GM19328 (cell line): ENCODE results near the gene ARHGAP35.
"Not testable (repeated sequence)": the region's sequence is repeated elsewhere in the genome, so short reads cannot be mapped to it uniquely, and the experiment has no call there.

Experiments
- ATAC-seq: cut with Tn5 transposase; IDR thresholded peaks from one replicate; pipeline ENCODE4 v1.9.1; 2021; ENCODE audit warnings: mild to moderate bottlenecking, moderate library complexity; ENCODE audit not compliant: unreplicated experiment

The ARHGAP35 gene

DNA sequence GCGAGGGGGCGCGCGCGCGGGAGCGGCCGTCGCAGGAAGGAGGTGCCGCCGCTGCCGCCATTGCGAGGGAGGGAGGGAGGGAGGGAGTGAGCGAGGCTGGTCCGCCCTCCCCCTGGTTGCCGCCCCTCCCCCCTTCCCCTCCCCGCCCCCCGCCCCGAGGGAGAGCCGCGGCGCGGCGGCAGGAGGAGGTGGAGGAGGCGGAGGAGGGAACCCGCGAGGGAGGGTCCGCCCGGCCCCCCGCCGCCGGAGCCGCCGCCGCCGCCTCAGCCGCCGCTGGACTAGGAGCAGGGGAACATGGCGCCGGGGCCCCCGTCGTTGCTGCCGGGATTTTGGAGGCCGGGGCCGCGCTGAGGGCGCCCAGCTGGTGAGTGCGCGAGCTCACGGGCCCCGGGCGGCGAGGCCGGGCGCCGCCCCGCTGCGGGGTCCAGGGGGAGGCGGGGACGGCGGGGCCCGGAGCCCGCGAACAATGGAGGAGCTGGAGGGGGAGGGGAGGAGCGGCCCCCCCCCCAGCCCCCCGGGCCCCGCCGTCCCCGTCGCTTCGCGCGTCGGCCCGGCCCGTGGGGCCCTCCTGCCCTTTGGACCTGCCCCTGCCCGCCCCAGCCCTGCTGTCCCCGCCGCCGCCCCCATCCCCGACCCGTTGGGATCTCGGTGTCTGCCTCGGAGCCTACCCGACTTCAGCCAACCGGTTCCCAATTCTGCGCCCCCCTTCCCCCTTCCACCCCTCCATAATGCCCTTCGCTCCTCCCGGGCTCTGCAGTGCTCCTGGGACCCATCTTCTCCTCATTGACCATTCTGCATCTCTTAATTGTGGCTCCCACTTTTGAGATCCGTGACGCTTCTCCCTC, at the start of gene ARHGAP35:
Gene ARHGAP35, plus strand, starts transcription at position 152 of the 845 bp plus-strand sequence. CDS start 57,679 bp downstream, outside the sequence.
- peak; percentile 8 for ATAC-seq

DNA sequence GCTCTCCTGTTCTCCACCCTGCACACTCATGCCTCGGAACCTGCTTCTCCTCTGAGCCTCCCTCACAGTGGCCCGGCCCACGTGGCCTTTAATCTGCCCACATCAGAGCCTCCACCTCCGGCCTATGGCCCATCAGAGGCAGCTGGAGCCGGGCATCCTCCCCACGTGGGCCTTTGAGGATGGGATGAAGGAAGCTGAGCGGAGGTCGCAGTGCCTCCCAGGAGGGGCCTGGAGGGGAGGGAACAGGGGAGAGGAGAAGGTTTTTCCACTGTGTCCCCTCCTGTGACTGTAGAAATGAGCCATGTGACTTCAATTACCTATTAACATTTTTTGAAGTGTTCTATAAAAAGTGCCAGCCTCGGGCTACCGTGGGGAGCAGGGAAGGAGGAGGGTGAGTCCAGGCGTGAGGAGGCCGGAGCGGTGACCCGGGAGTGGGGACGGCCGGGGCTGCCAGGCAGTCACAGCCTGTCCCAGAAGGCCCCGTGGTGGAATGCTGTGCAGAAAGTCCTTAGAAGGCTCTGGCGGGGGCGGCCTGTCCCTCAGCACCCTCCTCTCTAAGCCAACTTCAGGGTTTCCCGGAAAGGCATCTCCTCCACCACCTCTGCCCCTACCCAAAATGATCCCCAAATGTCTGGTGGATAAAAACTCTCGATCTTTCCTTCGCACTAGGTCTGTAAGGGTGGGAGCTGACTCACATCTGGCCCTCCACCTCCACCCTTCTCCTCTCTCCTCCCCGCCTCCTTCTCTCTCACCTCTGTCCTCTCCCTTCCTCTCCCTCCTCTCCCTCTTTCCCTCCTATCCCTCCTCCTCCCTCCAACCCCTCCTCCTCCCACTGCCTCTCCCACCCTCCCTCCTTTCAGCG, 47.6 kb upstream of the ARHGAP35 start:
- no peak for ATAC-seq

DNA sequence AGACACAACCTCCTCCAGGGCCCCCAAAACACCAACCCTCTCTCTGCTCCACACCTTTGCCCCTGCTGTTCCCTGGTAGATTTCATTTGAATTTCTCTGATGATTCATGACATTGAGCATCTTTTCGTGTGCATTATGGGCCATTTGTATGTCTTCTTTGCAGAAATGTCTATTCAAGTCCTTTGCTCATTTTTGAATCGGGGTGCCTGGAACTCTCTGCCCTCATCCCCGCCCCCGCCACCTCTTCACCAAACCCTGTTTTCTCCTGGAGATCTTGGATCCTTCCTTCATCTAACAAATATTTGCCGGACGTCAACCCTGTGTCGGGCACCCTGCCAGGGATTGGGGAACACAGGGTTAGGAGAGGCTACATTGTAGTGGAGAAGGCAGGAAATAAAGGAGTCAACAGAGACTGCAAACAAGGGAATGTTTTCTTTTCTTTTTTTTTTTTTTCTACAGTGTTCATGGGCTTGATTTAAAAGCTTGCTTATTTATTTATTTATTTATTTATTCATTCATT, 46.9 kb upstream of the ARHGAP35 start:
- no peak for ATAC-seq

DNA sequence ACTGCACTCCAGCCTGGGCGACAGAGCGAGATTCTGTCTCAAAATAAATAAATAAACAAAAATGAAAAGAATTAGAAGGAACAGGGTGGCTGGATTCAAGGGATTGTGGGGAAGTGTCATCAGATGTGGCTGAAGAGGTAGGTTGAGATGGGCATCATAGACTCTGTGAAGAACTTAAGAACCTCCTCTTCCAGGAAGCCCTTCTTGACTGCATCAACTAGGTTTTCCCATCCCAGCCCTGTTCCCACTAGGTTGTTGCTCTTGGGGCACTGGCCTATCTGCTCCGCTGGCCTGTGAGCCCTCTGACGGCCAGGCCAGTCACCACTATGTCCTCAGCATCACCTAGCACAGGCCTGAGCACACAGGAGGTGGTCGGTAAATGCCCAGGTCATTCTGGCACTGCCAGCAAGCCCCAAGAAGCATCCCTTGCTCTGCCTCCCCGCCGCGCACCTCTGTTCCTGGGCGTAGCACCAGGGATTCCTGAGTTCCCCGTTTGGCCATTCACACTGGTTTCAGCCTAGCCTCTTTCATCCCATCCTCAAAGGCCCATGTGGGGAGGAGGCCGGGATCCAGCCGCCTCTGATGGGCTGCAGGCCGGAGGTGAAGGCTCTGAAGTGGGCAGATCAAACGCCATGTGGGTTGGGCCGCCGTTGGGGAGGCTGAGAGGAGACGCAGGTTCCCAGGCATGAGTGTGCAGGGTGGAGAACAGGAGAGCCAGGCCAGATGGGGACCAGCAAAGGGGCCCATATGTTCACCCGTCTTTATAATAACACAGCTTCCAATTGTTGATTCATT, 44.8 kb upstream of the ARHGAP35 start:
- no peak for ATAC-seq

DNA sequence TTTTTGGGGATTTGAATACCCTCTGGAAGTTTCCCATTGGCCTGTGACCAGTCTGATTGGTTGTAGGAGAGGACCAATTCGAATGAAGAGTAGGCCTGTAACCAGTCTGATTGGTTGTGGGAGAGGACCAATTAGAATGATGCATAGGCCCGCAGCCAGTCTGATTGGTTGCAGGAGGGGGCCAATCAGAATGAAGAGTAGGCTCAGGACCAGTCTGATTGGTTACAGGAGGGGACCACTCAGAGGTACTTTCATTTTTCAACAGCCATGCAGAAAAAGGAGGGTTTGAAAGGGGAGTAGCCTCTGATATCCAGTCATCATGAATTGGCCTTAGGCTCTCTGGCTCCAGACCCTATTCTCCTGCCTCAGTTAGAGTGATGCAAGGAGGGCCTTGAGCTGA, 42.0 kb upstream of the ARHGAP35 start:
- ATAC-seq: no peak

DNA sequence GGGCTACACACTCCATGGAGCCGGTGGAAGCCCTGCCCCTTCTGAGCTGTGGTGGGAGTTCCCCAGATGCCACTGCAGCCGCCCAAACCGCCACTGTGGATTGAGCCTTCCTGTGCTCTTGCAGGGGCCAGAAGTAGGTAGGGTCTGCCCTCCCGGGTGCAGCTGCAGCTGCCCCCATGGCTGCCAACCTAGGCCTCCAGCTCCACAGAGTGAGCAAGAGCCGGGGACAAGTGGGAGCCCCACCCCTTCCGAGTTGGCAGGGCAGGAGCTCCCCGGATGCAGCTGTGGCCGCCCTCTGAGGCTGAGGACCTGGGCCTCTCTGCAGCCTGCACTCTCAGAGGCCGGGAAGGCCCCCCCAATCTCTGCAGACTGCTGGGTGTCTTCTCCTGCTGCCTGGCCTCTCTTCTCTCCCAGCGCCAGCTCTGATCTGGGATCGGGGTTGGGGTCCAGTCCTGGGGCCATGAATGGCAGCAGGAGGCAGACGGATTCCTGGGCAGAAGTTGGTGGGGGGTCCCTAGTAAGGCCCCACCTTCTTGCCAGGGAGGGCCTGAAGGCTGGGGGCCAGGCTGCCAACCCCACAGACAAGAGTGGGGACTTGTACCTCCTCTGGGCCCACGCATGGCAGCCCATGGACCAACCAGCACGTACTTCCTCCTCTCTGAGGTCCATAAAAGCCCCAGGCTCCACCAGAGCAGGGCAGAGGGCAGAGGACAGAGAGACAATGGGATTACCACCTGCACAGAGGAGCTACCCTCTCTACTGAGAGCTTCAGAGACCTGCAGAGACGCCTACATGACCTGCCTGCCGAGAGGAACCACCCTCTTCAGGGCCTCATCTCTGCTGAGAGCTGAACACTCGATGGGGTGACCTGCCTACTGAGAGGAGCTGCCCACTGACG, 39.0 kb upstream of the ARHGAP35 start:
- ATAC-seq: no peak

DNA sequence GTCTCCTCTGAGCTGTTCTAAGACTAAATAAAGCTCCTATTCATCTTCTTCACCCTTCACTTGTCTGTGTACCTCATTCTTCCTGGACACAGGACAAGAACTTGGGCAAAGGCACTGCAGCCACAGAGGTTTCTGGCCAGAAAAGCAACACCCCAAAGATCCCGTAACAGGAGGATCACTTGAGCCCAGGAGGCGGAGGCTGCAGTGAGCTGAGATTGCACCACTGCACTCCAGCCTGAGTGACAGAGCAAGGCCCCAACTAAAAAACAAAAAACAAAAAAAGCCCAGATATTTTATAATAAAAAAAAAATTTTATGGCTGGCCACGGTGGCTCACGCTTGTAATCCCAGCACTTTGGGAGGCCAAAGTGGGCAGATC, 38.4 kb upstream of the ARHGAP35 start:
- ATAC-seq: not testable (repeated sequence)

DNA sequence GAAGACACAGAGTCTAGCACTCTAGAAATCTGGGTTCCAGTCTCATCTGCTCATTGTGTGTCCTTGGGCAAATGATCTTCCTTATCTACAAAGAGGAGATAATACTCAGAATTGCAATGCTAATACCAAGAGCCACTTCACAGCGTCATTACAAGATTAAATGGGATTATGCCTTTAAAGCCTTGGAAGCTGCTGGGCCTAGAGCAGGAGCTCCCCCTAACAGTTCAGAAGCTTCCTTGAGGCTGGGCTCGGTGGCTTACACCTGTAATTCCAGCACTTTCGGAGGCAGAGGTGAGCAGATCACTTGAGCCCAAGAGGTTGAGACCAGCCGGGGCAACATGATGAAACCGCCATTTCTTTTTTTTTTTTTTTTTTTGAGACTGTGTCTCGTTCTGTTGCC, 37.7 kb upstream of the ARHGAP35 start:
- no peak for ATAC-seq

DNA sequence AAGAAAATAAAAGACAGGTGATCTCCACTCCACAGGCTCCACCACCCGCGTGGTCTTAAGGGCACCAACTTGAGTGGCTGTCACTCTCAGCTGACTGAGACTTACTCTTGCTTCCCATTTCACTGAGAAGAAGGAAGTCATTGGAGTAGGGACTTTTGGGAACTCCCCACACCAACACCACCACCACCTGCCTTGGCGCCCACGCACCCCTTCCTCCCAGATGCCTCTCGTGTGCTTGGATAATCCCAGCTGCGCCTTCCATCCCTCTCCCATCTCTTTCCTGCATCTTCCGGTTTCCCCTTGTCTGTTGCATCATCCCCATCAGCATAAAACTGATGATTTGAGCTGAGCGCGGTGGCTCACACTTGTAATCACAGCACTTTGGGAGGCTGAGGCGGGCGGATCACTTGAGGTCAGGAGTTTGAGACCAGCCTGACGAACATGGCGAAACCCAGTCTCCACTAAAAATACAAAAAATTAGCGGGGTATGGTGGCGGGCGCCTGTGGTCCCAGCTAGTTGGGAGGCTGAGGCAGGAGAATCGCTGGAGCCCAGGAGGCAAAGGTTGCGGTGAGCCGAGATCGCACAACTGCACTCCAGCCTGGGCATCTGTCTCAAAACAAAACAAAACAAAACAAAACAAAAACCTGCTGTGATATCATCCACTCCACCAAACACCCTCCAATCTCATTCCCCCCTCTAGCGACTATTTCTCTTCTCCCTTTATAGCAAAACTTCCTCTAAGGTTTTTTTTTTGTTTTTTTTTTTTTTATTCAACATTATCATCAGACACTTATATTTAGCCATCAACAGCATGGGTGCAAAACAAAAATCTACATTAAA, 35.7 kb upstream of the ARHGAP35 start:
- no peak for ATAC-seq

DNA sequence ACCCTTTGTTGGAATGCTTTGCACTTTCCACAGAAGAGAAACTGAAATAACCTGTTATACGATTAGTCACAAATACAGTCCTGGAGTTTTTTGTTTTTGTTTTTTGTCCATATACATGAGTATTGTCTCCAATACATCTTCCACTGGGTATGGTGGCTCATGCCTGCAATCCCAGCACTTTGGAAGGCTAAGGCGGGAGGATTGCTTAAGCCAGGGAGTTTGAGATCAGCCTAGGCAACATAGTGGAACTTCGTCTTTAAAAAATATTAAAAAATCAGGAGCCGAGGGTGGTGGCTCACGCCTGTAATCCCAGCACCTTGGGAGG, 35.1 kb upstream of the ARHGAP35 start:
- no peak for ATAC-seq

DNA sequence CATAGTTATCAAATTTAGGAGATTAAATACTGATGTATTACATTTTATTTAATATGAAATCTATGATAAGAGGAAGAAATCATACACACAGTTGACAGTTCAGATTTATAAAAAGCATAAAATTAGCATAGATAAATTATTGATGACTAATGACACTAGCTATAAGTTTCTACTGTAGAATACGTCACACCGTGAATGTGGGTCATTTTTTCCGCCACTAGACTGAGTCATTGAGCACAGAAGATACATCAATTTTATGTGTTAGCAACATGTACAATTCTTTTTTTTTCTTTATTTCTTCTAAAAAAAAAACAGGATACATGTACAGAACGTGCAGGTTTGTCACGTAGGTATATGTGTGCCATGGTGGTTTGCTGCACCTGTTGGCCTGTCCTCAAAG, 32.3 kb upstream of the ARHGAP35 start:
- no peak for ATAC-seq

DNA sequence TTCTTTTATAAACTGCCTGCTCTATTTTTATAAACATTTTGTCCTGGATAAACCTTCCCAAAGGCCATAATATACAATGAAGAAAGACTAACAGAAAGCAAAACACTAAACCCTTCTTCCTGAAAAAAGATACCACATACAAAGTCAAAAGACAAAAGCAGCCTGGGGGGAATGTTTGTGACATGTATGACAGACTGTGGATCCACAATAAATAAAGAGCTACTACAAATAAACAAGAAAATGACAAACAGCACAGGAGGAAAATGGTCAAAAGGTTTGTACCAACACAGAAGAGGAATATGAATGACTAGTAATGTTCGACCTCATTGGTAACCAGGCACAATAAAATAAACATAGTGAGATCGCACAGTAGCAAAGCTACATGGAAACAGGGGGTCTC, 29.9 kb upstream of the ARHGAP35 start:
- no peak for ATAC-seq

DNA sequence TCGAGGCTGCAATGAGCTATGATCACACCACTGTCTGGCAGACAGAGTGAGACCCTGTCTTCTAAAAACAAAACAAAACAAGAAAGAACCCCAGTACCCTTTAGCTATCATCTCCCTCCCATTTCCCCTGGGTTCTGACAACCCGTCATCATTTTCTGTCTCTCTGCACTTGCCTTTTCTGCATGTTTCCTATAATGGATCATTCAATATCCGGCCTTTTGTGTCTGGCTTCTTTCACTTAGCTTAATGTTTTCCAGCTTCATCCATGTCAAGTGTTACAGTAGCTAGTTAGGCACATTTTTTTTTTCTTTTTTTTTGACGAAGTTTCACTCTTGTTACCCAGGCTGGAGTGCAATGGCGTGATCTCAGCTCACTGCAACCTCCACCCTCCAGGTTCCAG, 26.7 kb upstream of the ARHGAP35 start:
- no peak for ATAC-seq

DNA sequence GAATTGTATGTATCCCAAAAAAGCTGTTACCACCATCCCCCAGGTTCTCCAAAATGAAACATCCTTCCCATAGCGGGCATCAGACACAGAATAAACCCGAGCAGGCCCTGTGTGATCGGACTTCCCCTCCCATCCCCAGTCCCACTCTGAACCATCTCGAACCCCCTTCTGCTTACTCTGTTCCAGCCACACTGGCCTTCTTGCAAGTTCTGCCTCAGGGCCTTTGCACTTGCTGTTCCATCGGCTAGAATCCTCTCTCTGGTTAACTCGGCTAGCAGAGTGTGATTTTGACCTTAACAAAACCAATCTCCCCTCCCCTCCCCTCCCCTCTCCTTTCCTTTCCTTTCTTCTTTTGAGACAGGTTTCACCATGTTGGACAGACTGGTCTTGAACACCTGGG, 25.8 kb upstream of the ARHGAP35 start:
- ATAC-seq: no peak

DNA sequence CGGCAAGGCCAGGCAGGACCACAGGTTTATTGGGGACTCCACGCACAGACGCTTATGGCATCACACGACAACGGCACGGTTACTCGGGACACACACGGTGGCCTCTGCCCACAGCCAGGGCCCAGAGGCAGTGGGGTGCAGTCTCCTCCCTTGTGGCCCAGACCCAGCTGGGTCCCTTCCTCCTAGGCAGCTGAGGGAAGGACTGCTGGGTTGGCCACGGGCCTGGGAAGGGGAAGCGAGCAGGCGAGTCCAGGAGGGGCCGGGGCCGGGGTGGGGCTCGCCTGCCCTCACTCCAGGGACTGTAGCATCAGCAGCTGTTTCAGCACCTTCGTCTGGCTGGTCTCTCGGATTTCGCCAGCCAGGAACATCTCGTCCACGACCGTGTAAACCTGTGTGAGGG, 22.6 kb upstream of the ARHGAP35 start:
- no peak for ATAC-seq

DNA sequence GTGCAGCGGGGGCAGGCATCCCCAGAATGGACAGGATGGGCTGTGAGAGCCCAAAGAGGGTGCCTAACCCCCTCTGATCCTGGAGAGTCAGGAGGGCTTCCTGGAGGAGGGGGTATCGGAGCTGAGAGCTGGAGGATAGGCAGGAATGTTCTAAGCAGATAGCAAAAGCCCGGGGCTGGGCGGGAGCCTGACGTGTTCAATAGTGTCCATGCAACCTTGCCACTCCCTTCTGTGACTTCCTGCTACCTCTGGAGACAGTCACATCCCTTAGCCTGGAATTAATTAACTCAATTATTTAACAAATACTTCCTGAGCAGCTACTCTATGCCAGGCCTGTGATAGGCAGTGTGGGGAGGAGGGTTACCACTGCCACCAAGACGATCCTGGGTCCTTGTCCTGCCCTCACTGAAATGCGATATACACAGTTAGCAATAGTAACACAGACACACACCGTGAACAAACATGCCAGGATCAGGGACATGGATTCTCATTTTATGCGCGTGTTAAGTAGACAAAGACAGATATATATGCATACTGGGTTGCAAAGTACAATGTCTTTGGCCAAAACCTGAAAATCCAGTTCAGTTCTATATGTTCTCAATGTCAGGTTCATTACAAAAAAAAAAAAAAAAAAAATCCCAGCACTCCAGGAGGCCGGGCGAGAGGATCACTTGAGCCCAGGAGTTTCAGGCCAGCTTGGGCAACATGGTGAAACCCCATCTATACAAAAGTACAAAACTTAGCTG, 20.9 kb upstream of the ARHGAP35 start:
- no peak for ATAC-seq

DNA sequence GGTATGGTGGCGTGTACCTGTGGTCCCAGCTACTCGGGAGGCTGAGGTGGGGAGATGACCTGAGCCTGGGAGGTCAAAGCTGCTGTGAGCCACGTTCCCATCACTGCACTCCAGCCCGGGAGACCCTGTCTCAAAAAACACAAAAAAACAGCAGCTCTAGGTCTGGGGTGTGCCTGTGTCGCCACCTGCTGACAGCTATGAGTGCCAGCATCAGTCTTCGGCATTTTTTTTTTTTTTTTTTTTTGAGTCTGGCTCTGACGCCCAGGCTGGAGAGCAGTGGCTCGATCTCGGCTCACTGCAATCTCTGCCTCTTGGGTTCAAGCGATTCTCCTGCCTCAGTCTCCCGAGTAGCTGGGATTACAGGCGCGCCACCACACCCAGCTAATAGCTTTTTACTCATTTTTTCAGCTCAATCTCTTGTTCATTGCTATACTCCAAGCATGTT, 20.3 kb upstream of the ARHGAP35 start:
- no peak for ATAC-seq

DNA sequence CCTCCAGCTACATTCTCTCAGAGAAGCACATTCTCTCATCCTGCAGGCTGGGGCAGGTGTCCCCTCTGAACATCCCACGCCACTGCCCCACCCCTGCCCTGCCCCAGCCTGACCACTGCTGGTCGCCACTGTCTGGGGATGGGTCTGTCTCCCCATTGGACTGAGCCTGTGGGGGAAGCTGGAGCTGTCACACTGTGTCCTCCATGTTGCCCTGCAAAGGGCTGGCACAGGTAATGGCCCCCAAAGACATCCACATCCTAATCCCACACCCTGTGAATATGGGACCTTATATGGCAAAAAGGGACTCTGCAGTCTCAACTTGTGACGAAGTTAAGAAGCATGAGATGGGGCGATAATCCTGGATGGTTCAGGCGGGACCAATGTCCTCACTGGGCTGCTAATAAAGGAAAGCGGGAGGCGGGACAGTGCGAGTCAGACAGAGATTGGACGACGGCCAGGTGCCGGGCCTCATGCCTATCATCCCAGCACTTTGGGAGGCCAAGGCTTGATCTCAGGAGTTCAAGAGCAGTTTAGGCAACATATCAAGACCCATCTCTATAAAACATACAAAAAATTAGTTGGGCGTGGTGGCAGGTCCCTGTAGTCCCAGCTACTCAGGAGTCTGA, 19.2 kb upstream of the ARHGAP35 start:
- no peak for ATAC-seq
